PC-3 (cell line): ENCODE measurements around the gene TAOK3.

Experiments
- EZH2phosphoT487 ChIP-seq: fragments of 300-600 bp; sonication (generic); IDR thresholded peaks from 2 replicates; pipeline ENCODE4 v1.6.1; 2018; ENCODE audit warnings: mild to moderate bottlenecking, antibody characterized with exemption, low read length, borderline replicate concordance
- TF ChIP-seq, protein P1 (sequence below): fragments of 300-600 bp; sonication (generic); conservative IDR thresholded peaks from 2 replicates; pipeline ENCODE4 v1.5.1; 2017; ENCODE audit warnings: antibody characterized with exemption, low read depth, mild to moderate bottlenecking, low read length

DNA sequence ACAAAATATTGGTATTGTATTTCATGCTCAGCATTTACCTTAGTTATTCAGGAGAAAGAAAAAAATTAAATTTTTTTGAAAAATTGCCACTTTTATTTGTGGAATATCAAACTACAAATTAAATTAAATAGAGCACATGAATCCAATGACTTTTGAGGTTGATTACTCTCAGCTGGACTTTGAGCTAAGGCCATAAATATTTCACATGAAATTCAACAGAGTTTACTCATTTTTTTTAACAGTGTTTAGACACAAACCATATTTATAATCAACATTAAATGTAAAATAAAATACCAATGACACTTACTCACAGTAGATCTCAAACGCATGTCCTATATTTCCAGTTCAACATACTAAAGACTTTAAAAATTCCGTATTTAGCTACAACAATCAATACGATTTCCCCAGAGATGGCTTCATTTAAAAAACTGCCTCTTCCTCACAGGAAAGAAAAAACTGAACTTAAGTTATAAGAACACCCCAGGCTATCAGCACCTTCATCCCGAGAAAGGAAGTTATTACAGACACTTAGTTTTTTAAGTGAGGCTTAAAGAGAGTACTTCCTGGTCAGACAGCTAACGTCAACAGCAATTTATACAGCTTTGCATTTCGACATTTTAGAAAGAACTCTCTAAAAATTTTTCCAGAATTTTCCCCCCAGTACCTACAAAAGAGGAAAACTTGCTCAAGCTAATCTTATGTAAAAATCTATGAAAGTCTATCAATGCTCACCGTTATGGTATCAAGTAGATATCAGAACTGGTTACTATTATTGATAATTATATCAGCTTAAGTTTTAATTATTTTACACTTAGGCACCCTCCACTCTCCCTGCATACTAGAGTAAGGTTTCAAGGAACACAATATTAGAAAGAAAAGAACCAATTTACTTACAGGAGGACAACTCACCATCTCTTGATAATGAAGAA lies 13.8 kb downstream of the TAOK3 start:
- TF ChIP-seq, protein P1, sequence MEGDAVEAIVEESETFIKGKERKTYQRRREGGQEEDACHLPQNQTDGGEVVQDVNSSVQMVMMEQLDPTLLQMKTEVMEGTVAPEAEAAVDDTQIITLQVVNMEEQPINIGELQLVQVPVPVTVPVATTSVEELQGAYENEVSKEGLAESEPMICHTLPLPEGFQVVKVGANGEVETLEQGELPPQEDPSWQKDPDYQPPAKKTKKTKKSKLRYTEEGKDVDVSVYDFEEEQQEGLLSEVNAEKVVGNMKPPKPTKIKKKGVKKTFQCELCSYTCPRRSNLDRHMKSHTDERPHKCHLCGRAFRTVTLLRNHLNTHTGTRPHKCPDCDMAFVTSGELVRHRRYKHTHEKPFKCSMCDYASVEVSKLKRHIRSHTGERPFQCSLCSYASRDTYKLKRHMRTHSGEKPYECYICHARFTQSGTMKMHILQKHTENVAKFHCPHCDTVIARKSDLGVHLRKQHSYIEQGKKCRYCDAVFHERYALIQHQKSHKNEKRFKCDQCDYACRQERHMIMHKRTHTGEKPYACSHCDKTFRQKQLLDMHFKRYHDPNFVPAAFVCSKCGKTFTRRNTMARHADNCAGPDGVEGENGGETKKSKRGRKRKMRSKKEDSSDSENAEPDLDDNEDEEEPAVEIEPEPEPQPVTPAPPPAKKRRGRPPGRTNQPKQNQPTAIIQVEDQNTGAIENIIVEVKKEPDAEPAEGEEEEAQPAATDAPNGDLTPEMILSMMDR, result no peak
- TF ChIP-seq EZH2phosphoT487, result no peak
